GM23338 (cell line): ENCODE data around the gene SLC38A10. TPM values are rescaled to one million over a fixed set of nuclear protein-coding genes. Genes with fewer than 3 reads are reported as not detected.

ENCODE experiments used
- ATAC-seq: fragments of 200-7000 bp; cut with Tn5 transposase; 3 replicates; pipeline ENCODE4 v1.9.1; 2020
- DNase-seq: peaks from one replicate; pipeline ENCODE4 v3.0.0-alpha.2; 2015; ENCODE audit warnings: low spot score
- H2AFZ ChIP-seq: fragments of 200-600 bp; sonication (generic); 2 replicates; pipeline ENCODE4 v1.8.0; 2016; ENCODE audit warnings: antibody characterized with exemption, mild to moderate bottlenecking, moderate library complexity
- H3F3A ChIP-seq: fragments of 200-600 bp; sonication (generic); replicated peaks from 2 replicates; pipeline ENCODE4 v1.8.0; 2017; ENCODE audit warnings: antibody characterized with exemption, mixed run types, low read depth
- H3K27ac ChIP-seq: fragments of 200-600 bp; sonication (generic); 2 replicates; pipeline ENCODE4 v1.6.1; 2016; ENCODE audit warnings: low read depth
- H3K27me3 ChIP-seq: fragments of 200-600 bp; sonication (generic); 2 replicates; pipeline ENCODE4 v1.8.0; 2016; ENCODE audit warnings: mild to moderate bottlenecking, mixed run types, moderate library complexity; ENCODE audit not compliant: insufficient read depth
- H3K36me3 ChIP-seq: fragments of 200-600 bp; sonication (generic); 2 replicates; pipeline ENCODE4 v1.8.0; 2016; ENCODE audit warnings: mild to moderate bottlenecking; ENCODE audit not compliant: insufficient read depth
- H3K4me1 ChIP-seq: fragments of 200-600 bp; sonication (generic); 2 replicates; pipeline ENCODE4 v1.8.0; 2016; ENCODE audit warnings: mild to moderate bottlenecking, moderate library complexity; ENCODE audit not compliant: insufficient read depth
- H3K4me2 ChIP-seq: fragments of 200-600 bp; sonication (generic); 2 replicates; pipeline ENCODE4 v1.7.1; 2017; ENCODE audit warnings: mixed run types
- H3K4me3 ChIP-seq: fragments of 200-600 bp; sonication (generic); 2 replicates; pipeline ENCODE4 v1.6.1; 2016; ENCODE audit warnings: mixed run types
- H3K79me2 ChIP-seq: fragments of 200-600 bp; sonication (generic); replicated peaks from 2 replicates; pipeline ENCODE4 v1.8.0; 2017; ENCODE audit warnings: mild to moderate bottlenecking; ENCODE audit not compliant: insufficient read depth
- H3K9me2 ChIP-seq: fragments of 200-600 bp; sonication (generic); 2 replicates; pipeline ENCODE4 v1.8.0; 2017; ENCODE audit not compliant: insufficient read depth
- H4K20me1 ChIP-seq: fragments of 200-600 bp; sonication (generic); replicated peaks from 2 replicates; pipeline ENCODE4 v1.8.0; 2017; ENCODE audit warnings: mild to moderate bottlenecking; ENCODE audit not compliant: insufficient read depth
- H3K27ac Mint-ChIP-seq: 2 replicates; pipeline ENCODE4 v1.8.0; 2020; ENCODE audit warnings: inconsistent platforms, mild to moderate bottlenecking, moderate library complexity, mixed read lengths
- H3K27me3 Mint-ChIP-seq: 3 replicates; pipeline ENCODE4 v1.8.0; 2022; ENCODE audit warnings: low read depth, mild to moderate bottlenecking, moderate library complexity, mixed read lengths, inconsistent platforms; ENCODE audit not compliant: insufficient read depth, poor library complexity
- H3K36me3 Mint-ChIP-seq: 3 replicates; pipeline ENCODE4 v1.8.0; 2021; ENCODE audit warnings: low read depth, mild to moderate bottlenecking, inconsistent platforms, moderate library complexity, mixed read lengths
- H3K4me1 Mint-ChIP-seq: 3 replicates; pipeline ENCODE4 v1.8.0; 2020; ENCODE audit warnings: mild to moderate bottlenecking, inconsistent platforms, mixed read lengths
- H3K4me3 Mint-ChIP-seq: 3 replicates; pipeline ENCODE4 v1.8.0; 2021; ENCODE audit warnings: moderate library complexity, mild to moderate bottlenecking, inconsistent platforms, mixed read lengths
- H3K9me3 Mint-ChIP-seq: 3 replicates; pipeline ENCODE4 v1.8.0; 2020; ENCODE audit warnings: moderate library complexity, mild to moderate bottlenecking, inconsistent platforms, mixed read lengths
- CREB1 ChIP-seq: fragments of 250-450 bp; sonication (Bioruptor Pico); IDR thresholded peaks from 2 replicates; pipeline ENCODE4 v1.5.0; 2020; ENCODE audit warnings: low read depth, mild to moderate bottlenecking, moderate library complexity
- CTCF ChIP-seq, 2 experiments: fragments of 200-600 bp in 1 of 2; sonication (generic) in 1 of 2; conservative IDR thresholded peaks; 2 replicates each; pipeline versions ENCODE4 v1.5.1 to v1.6.1; 2016 to 2017; ENCODE audit warnings: antibody characterized with exemption in 2 of 2, low read depth in 2 of 2, mild to moderate bottlenecking in 2 of 2, moderate library complexity in 1 of 2
- EZH2 ChIP-seq: fragments of 200-600 bp; sonication (generic); IDR thresholded peaks from one replicate; pipeline ENCODE4 v1.8.0; 2017; ENCODE audit warnings: antibody characterized with exemption, mild to moderate bottlenecking, low read depth; ENCODE audit not compliant: unreplicated experiment
- EZH2phosphoT487 ChIP-seq: fragments of 200-600 bp; sonication (generic); IDR thresholded peaks from one replicate; pipeline ENCODE4 v1.8.1; 2018; ENCODE audit warnings: antibody characterized with exemption; ENCODE audit not compliant: unreplicated experiment
- JUNB ChIP-seq: IDR thresholded peaks from one replicate; pipeline ENCODE4 v1.6.1; 2016; ENCODE audit warnings: antibody characterized with exemption; ENCODE audit not compliant: unreplicated experiment
- NANOG ChIP-seq: IDR thresholded peaks from 2 replicates; pipeline ENCODE4 v1.6.1; 2016; ENCODE audit warnings: antibody characterized with exemption, borderline replicate concordance
- POLR2AphosphoS5 ChIP-seq: IDR thresholded peaks from 2 replicates; pipeline ENCODE4 v1.6.1; 2016; ENCODE audit warnings: antibody characterized with exemption, low read depth
- STAT1 ChIP-seq: IDR thresholded peaks from one replicate; pipeline ENCODE4 v1.6.1; 2016; ENCODE audit warnings: antibody characterized with exemption; ENCODE audit not compliant: unreplicated experiment
- ZNF114 ChIP-seq: fragments of 250-450 bp; sonication (Bioruptor Pico); IDR thresholded peaks from 2 replicates; pipeline ENCODE4 v1.5.0; 2020; ENCODE audit warnings: mild to moderate bottlenecking, moderate library complexity
- ZNF331 ChIP-seq: fragments of 250-450 bp; sonication (Bioruptor Pico); IDR thresholded peaks from 2 replicates; pipeline ENCODE4 v1.5.0; 2020; ENCODE audit warnings: low read depth, mild to moderate bottlenecking, moderate library complexity
- polyA plus RNA-seq: library from polyadenylated mRNA; unstranded; fragments of >200 nt; fragmentation: Nextera tagmentation; extraction: Ambion mirVana; gene quantifications from 2 replicates; pipeline ENCODE4 v1.2.1, GENCODE V29; 2016
- total RNA-seq: library from RNA; depleted of rRNA; stranded (reverse); fragments of >200 nt; shearing (Covaris generic); gene quantifications from 2 replicates; pipeline ENCODE4 v1.2.3, GENCODE V29; 2014
- TF ChIP-seq, protein P1 (sequence below): IDR thresholded peaks from one replicate; pipeline ENCODE4 v1.6.1; 2018; ENCODE audit warnings: antibody characterized with exemption; ENCODE audit not compliant: unreplicated experiment
- TF ChIP-seq, protein P2 (sequence below): IDR thresholded peaks from 2 replicates; pipeline ENCODE4 v1.6.1; 2016; ENCODE audit warnings: antibody characterized with exemption
- TF ChIP-seq, protein P3 (sequence below): fragments of 250-450 bp; sonication (Bioruptor Pico); IDR thresholded peaks from 2 replicates; pipeline ENCODE4 v1.5.0; 2020; ENCODE audit warnings: mild to moderate bottlenecking, moderate library complexity

The SLC38A10 gene
- total and polyA plus RNA-seq, 2 experiments from 2014 or later = 17.1 to 55.8 TPM

DNA sequence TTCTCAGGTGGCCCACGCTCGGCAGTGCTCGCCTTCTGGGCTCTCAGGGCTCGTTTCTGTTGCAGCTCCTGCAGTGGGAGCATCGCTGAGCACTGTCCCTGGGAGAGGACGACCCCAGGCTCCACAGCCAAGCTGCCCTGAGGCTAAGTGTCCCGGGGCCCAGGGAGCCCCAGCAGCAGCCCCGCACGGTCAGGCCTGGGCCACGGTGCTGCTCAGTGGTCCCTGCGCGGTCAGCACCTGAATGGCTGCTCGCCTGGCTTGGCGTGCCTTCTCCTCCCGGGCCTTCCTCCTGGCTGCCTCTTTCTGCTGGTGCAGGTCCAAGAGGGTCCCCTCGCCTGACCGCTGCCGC lies 95.7 kb downstream of the SLC38A10 start:
- no peaks in the 10 kb centered on the region for H3K9me2 ChIP-seq
- no peak overlapping the region for H3K27ac ChIP-seq
- H3K27me3 ChIP-seq = no peaks in the 10 kb centered on the region
- ATAC-seq (no peak), DNase-seq (no peak)
- H3K79me2 ChIP-seq = no peaks in the 10 kb centered on the region
- peaks cover 11% of the 10 kb centered on the region; the same call in 2 of the 3 replicates for H3K36me3 Mint-ChIP-seq
- no peak overlapping the region for H3K4me3 Mint-ChIP-seq
- no peaks in the 10 kb centered on the region for H3K9me3 Mint-ChIP-seq
- no peak overlapping the region for H3K4me3 ChIP-seq
- no peaks in the 10 kb centered on the region for H3K4me1 Mint-ChIP-seq
- no peaks in the 10 kb centered on the region; the same call in 1 of the 2 replicates for H3K36me3 ChIP-seq
- H3K27ac Mint-ChIP-seq = no peak overlapping the region
- TF ChIP-seq, protein P1, sequence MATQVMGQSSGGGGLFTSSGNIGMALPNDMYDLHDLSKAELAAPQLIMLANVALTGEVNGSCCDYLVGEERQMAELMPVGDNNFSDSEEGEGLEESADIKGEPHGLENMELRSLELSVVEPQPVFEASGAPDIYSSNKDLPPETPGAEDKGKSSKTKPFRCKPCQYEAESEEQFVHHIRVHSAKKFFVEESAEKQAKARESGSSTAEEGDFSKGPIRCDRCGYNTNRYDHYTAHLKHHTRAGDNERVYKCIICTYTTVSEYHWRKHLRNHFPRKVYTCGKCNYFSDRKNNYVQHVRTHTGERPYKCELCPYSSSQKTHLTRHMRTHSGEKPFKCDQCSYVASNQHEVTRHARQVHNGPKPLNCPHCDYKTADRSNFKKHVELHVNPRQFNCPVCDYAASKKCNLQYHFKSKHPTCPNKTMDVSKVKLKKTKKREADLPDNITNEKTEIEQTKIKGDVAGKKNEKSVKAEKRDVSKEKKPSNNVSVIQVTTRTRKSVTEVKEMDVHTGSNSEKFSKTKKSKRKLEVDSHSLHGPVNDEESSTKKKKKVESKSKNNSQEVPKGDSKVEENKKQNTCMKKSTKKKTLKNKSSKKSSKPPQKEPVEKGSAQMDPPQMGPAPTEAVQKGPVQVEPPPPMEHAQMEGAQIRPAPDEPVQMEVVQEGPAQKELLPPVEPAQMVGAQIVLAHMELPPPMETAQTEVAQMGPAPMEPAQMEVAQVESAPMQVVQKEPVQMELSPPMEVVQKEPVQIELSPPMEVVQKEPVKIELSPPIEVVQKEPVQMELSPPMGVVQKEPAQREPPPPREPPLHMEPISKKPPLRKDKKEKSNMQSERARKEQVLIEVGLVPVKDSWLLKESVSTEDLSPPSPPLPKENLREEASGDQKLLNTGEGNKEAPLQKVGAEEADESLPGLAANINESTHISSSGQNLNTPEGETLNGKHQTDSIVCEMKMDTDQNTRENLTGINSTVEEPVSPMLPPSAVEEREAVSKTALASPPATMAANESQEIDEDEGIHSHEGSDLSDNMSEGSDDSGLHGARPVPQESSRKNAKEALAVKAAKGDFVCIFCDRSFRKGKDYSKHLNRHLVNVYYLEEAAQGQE = no peak
- TF ChIP-seq EZH2phosphoT487 = no peak
- TF ChIP-seq POLR2AphosphoS5 = no peak
- TF ChIP-seq, protein P2, sequence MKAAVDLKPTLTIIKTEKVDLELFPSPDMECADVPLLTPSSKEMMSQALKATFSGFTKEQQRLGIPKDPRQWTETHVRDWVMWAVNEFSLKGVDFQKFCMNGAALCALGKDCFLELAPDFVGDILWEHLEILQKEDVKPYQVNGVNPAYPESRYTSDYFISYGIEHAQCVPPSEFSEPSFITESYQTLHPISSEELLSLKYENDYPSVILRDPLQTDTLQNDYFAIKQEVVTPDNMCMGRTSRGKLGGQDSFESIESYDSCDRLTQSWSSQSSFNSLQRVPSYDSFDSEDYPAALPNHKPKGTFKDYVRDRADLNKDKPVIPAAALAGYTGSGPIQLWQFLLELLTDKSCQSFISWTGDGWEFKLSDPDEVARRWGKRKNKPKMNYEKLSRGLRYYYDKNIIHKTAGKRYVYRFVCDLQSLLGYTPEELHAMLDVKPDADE = no peak
- TF ChIP-seq CTCF (conservative IDR thresholded peaks at IDR 0.05; ENCODE audit: low read depth in 2 of 2) = no peak
- TF ChIP-seq, protein P3, sequence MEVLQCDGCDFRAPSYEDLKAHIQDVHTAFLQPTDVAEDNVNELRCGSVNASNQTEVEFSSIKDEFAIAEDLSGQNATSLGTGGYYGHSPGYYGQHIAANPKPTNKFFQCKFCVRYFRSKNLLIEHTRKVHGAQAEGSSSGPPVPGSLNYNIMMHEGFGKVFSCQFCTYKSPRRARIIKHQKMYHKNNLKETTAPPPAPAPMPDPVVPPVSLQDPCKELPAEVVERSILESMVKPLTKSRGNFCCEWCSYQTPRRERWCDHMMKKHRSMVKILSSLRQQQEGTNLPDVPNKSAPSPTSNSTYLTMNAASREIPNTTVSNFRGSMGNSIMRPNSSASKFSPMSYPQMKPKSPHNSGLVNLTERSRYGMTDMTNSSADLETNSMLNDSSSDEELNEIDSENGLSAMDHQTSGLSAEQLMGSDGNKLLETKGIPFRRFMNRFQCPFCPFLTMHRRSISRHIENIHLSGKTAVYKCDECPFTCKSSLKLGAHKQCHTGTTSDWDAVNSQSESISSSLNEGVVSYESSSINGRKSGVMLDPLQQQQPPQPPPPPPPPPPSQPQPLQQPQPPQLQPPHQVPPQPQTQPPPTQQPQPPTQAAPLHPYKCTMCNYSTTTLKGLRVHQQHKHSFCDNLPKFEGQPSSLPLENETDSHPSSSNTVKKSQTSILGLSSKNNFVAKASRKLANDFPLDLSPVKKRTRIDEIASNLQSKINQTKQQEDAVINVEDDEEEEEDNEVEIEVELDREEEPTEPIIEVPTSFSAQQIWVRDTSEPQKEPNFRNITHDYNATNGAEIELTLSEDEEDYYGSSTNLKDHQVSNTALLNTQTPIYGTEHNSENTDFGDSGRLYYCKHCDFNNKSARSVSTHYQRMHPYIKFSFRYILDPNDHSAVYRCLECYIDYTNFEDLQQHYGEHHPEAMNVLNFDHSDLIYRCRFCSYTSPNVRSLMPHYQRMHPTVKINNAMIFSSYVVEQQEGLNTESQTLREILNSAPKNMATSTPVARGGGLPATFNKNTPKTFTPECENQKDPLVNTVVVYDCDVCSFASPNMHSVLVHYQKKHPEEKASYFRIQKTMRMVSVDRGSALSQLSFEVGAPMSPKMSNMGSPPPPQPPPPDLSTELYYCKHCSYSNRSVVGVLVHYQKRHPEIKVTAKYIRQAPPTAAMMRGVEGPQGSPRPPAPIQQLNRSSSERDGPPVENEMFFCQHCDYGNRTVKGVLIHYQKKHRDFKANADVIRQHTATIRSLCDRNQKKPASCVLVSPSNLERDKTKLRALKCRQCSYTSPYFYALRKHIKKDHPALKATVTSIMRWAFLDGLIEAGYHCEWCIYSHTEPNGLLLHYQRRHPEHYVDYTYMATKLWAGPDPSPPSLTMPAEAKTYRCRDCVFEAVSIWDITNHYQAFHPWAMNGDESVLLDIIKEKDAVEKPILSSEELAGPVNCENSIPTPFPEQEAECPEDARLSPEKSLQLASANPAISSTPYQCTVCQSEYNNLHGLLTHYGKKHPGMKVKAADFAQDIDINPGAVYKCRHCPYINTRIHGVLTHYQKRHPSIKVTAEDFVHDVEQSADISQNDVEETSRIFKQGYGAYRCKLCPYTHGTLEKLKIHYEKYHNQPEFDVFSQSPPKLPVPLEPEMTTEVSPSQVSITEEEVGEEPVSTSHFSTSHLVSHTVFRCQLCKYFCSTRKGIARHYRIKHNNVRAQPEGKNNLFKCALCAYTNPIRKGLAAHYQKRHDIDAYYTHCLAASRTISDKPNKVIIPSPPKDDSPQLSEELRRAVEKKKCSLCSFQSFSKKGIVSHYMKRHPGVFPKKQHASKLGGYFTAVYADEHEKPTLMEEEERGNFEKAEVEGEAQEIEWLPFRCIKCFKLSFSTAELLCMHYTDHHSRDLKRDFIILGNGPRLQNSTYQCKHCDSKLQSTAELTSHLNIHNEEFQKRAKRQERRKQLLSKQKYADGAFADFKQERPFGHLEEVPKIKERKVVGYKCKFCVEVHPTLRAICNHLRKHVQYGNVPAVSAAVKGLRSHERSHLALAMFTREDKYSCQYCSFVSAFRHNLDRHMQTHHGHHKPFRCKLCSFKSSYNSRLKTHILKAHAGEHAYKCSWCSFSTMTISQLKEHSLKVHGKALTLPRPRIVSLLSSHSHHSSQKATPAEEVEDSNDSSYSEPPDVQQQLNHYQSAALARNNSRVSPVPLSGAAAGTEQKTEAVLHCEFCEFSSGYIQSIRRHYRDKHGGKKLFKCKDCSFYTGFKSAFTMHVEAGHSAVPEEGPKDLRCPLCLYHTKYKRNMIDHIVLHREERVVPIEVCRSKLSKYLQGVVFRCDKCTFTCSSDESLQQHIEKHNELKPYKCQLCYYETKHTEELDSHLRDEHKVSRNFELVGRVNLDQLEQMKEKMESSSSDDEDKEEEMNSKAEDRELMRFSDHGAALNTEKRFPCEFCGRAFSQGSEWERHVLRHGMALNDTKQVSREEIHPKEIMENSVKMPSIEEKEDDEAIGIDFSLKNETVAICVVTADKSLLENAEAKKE (CRISPR knock-in tag) = no peak
- TF ChIP-seq JUNB = no peak
- TF ChIP-seq ZNF114 (CRISPR knock-in tag) = no peak
- TF ChIP-seq NANOG = no peak
- TF ChIP-seq EZH2 = no peak
- TF ChIP-seq ZNF331 (CRISPR knock-in tag) = no peak
- TF ChIP-seq STAT1 = no peak
- no peak for TF ChIP-seq CREB1 (CRISPR knock-in tag)
- H3K4me2 ChIP-seq = no peak overlapping the region
- no peak overlapping the region for H2AFZ ChIP-seq
- H3F3A ChIP-seq = no peaks in the 10 kb centered on the region
- no peaks in the 10 kb centered on the region for H3K4me1 ChIP-seq
- H3K27me3 Mint-ChIP-seq = peaks cover 6% of the 10 kb centered on the region
- no peaks in the 10 kb centered on the region for H4K20me1 ChIP-seq
